Vagina (tissue), 2 donors: ENCODE results near the gene MTUS2.

Experiments used
- POLR2AphosphoS5 ChIP-seq, 2 donors: sonication (generic); formaldehyde crosslinking; IDR thresholded peaks; one replicate each; pipeline ENCODE4 v1.9.0; 2017; ENCODE audit warnings: antibody characterized with exemption in 2 of 2, mild to moderate bottlenecking in 2 of 2, low read depth in 1 of 2; ENCODE audit not compliant: insufficient read depth in 1 of 2
- TF ChIP-seq, protein P1 (sequence below), 3 experiments: fragments of 450-650 bp in 2 of 3; fragments of 200-600 bp in 1 of 3; sonication (generic) in 1 of 3; IDR thresholded peaks; one replicate each; pipeline ENCODE4 v1.5.1; 2017 to 2019; ENCODE audit warnings: antibody characterized with exemption in 3 of 3, mild to moderate bottlenecking in 2 of 3, moderate library complexity in 2 of 3

DNA sequence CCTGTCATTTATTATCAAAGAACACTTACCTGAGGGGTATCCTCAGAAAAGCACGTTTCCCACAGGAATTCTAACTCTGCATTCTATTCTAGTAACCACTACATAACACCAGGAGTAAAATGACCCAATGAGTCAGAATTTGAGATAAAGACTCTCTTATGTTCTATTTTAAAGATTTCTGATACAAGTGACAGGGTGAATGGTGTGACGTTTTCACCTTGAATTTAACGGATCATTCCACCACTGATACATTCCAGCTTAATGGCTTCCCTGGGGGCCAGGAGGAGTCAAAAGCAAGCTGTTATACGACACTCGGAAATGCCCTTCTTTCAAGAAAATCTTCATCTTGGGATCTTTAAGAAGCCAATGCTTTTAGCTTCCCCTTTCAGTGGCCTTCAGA lies 720.2 kb downstream of the MTUS2 start:
- TF ChIP-seq, protein P1, sequence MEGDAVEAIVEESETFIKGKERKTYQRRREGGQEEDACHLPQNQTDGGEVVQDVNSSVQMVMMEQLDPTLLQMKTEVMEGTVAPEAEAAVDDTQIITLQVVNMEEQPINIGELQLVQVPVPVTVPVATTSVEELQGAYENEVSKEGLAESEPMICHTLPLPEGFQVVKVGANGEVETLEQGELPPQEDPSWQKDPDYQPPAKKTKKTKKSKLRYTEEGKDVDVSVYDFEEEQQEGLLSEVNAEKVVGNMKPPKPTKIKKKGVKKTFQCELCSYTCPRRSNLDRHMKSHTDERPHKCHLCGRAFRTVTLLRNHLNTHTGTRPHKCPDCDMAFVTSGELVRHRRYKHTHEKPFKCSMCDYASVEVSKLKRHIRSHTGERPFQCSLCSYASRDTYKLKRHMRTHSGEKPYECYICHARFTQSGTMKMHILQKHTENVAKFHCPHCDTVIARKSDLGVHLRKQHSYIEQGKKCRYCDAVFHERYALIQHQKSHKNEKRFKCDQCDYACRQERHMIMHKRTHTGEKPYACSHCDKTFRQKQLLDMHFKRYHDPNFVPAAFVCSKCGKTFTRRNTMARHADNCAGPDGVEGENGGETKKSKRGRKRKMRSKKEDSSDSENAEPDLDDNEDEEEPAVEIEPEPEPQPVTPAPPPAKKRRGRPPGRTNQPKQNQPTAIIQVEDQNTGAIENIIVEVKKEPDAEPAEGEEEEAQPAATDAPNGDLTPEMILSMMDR (IDR thresholded peaks at IDR 0.05): no peak
- TF ChIP-seq POLR2AphosphoS5 (IDR thresholded peaks at IDR 0.05; ENCODE audit: insufficient read depth in 1 of 2, low read depth in 1 of 2): no peak
